ENCODE results near the gene POU3F1. TPM values are rescaled to one million over a fixed set of nuclear protein-coding genes. Genes with fewer than 3 reads are reported as not detected.

The POU3F1 gene
- total RNA-seq, 4 donors from 2014 or later, result 2.1 to 4.5 (median 2.8) TPM

GRCh38 chr1:38026592-38027200 is 19.9 kb downstream of the POU3F1 start:
- Histone ChIP-seq H3K4me3 (no peak overlapping the region), H3K9me3 (no peaks in the 10 kb centered on the region), H3K36me3 (peaks cover 3 to 49% (median 25%) of the 10 kb centered on the region in 3 donors), H3K27ac (peak overlapping the region; percentile 79 to 86 (median 84)), H3K27me3 (no peaks in the 10 kb centered on the region), H3K4me1 (peaks cover 45 to 72% (median 62%) of the 10 kb centered on the region in 3 donors)
- intact Hi-C loops (cut with DNase I), result no loop called here
- no peak for TF ChIP-seq POLR2A (IDR thresholded peaks at IDR 0.05)
- TF ChIP-seq CTCF (IDR thresholded peaks at IDR 0.05), result peak; percentile 46 to 89 (median 76)
- 32 to 46% methylated on average over 5 to 6 of the region's 8 CpGs for WGBS, 2 donors
- no peak for DNase-seq

DNA sequence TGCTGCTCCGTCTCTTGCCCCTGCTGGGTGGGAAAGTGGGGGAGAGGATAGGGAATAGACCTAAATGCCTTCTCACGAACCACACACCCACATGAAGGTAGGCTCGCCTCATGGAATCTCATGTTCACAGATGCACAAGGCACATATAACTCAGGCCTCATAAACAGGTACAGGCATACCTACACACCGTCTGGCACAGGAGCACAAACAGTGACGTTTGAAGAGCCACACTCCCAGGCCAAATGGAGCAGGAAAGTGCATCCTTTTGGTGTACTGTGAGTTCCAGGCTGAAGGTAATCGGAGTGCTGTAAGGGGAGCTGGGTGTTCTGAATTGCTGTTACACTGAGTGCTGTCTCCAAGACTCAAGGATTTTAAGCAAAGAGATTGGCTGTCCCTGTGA is 20.9 kb downstream of the POU3F1 start:
- peaks cover 3 to 59% (median 33%) of the 10 kb centered on the region in 3 donors for H3K36me3 ChIP-seq
- peaks cover 39 to 67% (median 52%) of the 10 kb centered on the region in 3 donors for H3K4me1 ChIP-seq
- no peaks in the 10 kb centered on the region for H3K9me3 ChIP-seq
- no peak overlapping the region for H3K4me3 ChIP-seq
- H3K27ac ChIP-seq, result peak overlapping the region; percentile 79 to 86 (median 84)
- H3K27me3 ChIP-seq, result no peaks in the 10 kb centered on the region
- 41 to 47% methylated on average over 6 of the region's 6 CpGs for WGBS, 2 donors
- TF ChIP-seq CTCF (IDR thresholded peaks at IDR 0.05), result no peak
- no peak for TF ChIP-seq POLR2A (IDR thresholded peaks at IDR 0.05)
- intact Hi-C loops (cut with DNase I), result no loop called here
- no peak for DNase-seq

GRCh38 chr1:38025233-38025632 is 21.4 kb downstream of the POU3F1 start:
- DNase-seq, result no peak
- Histone ChIP-seq H3K27ac (peak overlapping the region; percentile 79 to 86 (median 84)), H3K4me3 (no peak overlapping the region), H3K27me3 (no peaks in the 10 kb centered on the region), H3K9me3 (no peaks in the 10 kb centered on the region), H3K36me3 (peaks cover 3 to 64% (median 33%) of the 10 kb centered on the region in 3 donors), H3K4me1 (peaks cover 35 to 66% (median 47%) of the 10 kb centered on the region in 3 donors)
- no peak for TF ChIP-seq CTCF (IDR thresholded peaks at IDR 0.05)
- intact Hi-C loops (cut with DNase I), result no loop called here
- 29 to 40% methylated on average over 2 of the region's 2 CpGs for WGBS, 2 donors

DNA sequence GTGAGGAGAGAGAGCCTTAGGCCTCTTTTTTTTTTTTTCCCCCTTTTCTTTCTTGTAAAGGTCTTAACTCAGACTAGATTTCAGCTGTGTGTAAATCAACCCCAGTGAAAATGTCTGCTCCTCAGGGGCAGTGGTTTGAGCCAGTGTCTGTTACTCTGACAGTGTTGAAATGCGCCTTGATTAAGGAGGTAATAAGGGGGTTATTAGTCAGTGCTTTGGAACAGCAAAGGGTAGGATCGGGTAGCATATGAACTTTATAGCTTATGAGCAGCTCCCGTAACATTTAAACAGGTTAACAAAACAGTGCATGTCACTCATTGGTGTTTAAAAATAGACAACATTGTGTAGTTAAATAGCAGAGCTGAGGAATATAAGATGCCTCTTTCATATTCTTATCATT is 23.8 kb downstream of the POU3F1 start:
- TF ChIP-seq POLR2A (IDR thresholded peaks at IDR 0.05) (no peak), CTCF (IDR thresholded peaks at IDR 0.05) (no peak)
- H3K4me1 ChIP-seq, result peaks cover 10 to 53% (median 23%) of the 10 kb centered on the region in 3 donors
- H3K9me3 ChIP-seq, result no peaks in the 10 kb centered on the region
- peak overlapping the region in 1 of 4 donors; percentile 49 for H3K27ac ChIP-seq
- peaks cover 3 to 88% (median 52%) of the 10 kb centered on the region in 3 donors for H3K36me3 ChIP-seq
- intact Hi-C loops (cut with DNase I), result no loop called here
- H3K4me3 ChIP-seq, result no peak overlapping the region
- no peaks in the 10 kb centered on the region for H3K27me3 ChIP-seq
- WGBS, 2 donors, result 82 to 90% methylated on average over 3 of the region's 3 CpGs
- no peak for DNase-seq

DNA sequence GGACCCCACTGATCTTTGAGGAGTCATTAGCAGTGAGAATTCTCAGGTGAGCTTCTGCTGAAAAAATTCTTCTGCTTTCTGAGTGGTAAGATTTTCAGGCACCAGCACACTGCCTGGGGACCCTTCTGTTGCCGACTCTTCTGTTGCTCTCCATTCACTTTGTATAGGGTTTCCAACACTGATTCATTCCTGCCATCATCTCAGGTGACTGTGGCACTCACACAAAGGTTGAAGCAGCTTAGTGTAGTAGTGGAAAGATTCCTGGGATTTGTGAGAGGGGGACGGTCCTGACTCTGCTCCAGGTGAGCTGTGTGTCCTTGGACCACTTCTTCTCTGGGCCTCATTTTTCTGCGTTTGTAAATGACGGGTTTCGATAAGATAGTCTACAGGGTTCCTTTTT is 24.6 kb downstream of the POU3F1 start:
- no peak for DNase-seq
- WGBS, 2 donors, result 88% methylated on average over 5 of the region's 5 CpGs
- H3K27me3 ChIP-seq, result no peaks in the 10 kb centered on the region
- no peaks in the 10 kb centered on the region for H3K9me3 ChIP-seq
- peaks cover 3 to 96% (median 60%) of the 10 kb centered on the region in 3 donors for H3K36me3 ChIP-seq
- intact Hi-C loops (cut with DNase I), result no loop called here
- peaks cover 4 to 53% (median 26%) of the 10 kb centered on the region in 3 donors for H3K4me1 ChIP-seq
- TF ChIP-seq POLR2A (IDR thresholded peaks at IDR 0.05), result no peak
- no peak for TF ChIP-seq CTCF (IDR thresholded peaks at IDR 0.05)
- H3K27ac ChIP-seq, result peak overlapping the region in 2 of 4 donors; percentile 1 to 49
- H3K4me3 ChIP-seq, result no peak overlapping the region

Measured in esophagus squamous epithelium (tissue), 5 donors.